Cardiac muscle cell (in vitro differentiated cells and primary cell): ENCODE data around the gene POM121. TPM values are rescaled to one million over a fixed set of nuclear protein-coding genes. Genes with fewer than 3 reads are reported as not detected.
"Not testable (repeated sequence)": the region's sequence is repeated elsewhere in the genome, so short reads cannot be mapped to it uniquely, and the experiment has no call there.

Experiments used
- DNase-seq, 2 donors: peaks; one replicate each; pipeline versions ENCODE4 v3.0.0 to v3.0.0-alpha.2; 2010 to 2017; ENCODE audit warnings: low read depth in 1 of 2, low spot score in 1 of 2
- H3K27ac ChIP-seq: fragments of 200-600 bp; sonication (generic); 2 replicates; pipeline ENCODE4 v1.5.1; 2016
- H3K27me3 ChIP-seq: fragments of 200-600 bp; sonication (generic); 2 replicates; pipeline ENCODE4 v1.6.0; 2016; ENCODE audit warnings: control low read depth
- H3K36me3 ChIP-seq: fragments of 200-600 bp; sonication (generic); 2 replicates; pipeline ENCODE4 v1.5.1; 2016; ENCODE audit warnings: control low read depth
- H3K4me1 ChIP-seq: fragments of 200-600 bp; sonication (generic); 2 replicates; pipeline ENCODE4 v1.8.1; 2017; ENCODE audit warnings: low read depth, mild to moderate bottlenecking, mixed run types
- H3K4me3 ChIP-seq: fragments of 200-600 bp; sonication (generic); 2 replicates; pipeline ENCODE4 v1.5.1; 2016; ENCODE audit warnings: mild to moderate bottlenecking
- H3K9me3 ChIP-seq: fragments of 200-600 bp; sonication (generic); 2 replicates; pipeline ENCODE4 v1.5.1; 2017; ENCODE audit warnings: low read depth, mild to moderate bottlenecking, control low read depth
- CTCF ChIP-seq: IDR thresholded peaks from 2 replicates; pipeline ENCODE4 v1.5.1; 2012; ENCODE audit warnings: low read depth, mild to moderate bottlenecking, low read length
- polyA plus RNA-seq: library from polyadenylated mRNA; unstranded; fragments of >200 nt; fragmentation: Nextera tagmentation; extraction: Ambion mirVana; gene quantifications from 2 replicates; pipeline ENCODE4 v1.2.1, GENCODE V29; 2016
- total RNA-seq: library from RNA; depleted of rRNA; stranded (reverse); fragments of >200 nt; gene quantifications from 2 replicates; pipeline ENCODE4 v1.2.3, GENCODE V29; 2016

Gene POM121
- total and polyA plus RNA-seq, 2 experiments from 2014 or later: 16.1 to 16.6 TPM

- not testable (repeated sequence) for H3K36me3 ChIP-seq, H3K4me3 ChIP-seq, H3K27ac ChIP-seq, H3K9me3 ChIP-seq, DNase-seq, H3K4me1 ChIP-seq, H3K27me3 ChIP-seq
- TF ChIP-seq CTCF: peak; percentile 21
Measured at GRCh38 chr7:72946130-72946745, 21.3 kb downstream of the POM121 start.

DNA sequence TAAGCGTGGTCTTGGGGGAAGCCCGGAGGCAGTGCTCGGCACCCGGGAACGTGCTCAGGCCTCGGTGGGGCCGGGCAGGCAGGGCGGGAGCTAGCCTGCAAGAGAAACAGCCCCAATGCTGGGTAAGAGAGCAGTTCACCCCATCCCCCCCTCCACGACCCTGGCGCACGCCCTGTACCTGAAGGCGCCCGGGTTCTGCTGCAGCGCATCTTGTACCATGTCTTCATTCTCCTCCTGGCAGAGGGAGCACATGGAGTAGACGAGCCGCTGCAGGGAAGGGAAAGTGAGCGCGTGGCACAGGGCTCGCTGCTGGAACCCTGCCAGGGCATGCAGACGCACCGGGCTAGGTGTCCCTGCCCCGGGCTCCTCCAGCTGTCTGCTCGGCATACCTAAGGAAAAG, 23.8 kb downstream of the POM121 start:
- DNase-seq, H3K27me3 ChIP-seq, H3K4me3 ChIP-seq, H3K27ac ChIP-seq, H3K36me3 ChIP-seq, H3K4me1 ChIP-seq, H3K9me3 ChIP-seq: not testable (repeated sequence)

- H3K27me3 ChIP-seq, H3K36me3 ChIP-seq, H3K27ac ChIP-seq, H3K9me3 ChIP-seq, H3K4me3 ChIP-seq, H3K4me1 ChIP-seq, DNase-seq: not testable (repeated sequence)
Measured at GRCh38 chr7:72949276-72949675, 24.4 kb downstream of the POM121 start.

GRCh38 chr7:72949686-72950085, 24.8 kb downstream of the POM121 start:
- H3K36me3 ChIP-seq, H3K4me3 ChIP-seq, H3K27me3 ChIP-seq: not testable (repeated sequence)

DNA sequence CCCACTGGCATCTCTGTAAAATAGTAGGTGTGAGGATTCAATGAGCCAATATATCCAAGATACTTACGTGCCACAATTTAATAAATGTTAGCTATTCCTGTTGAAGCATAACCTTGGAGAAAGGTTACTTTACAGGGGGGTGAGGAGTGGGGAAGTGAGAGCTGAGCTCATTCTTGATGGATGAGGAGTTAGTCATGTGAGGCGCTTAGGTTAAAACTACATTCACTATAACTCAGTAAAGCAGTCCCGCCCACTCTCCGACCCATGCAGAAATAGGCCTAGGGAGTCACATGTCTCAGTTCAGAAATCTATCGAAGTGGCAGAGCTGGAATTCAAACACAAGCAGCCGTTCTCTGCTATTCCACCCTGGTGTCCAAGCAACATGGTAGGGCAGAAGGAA, 25.5 kb downstream of the POM121 start:
- DNase-seq: not testable (repeated sequence)

More at GRCh38 chr7:72949686-72950085, 24.8 kb downstream of the POM121 start:
- not testable (repeated sequence) for H3K9me3 ChIP-seq, H3K4me1 ChIP-seq, H3K27ac ChIP-seq, DNase-seq

GRCh38 chr7:72953901-72954562, 29.1 kb downstream of the POM121 start:
- H3K27me3 ChIP-seq, H3K9me3 ChIP-seq, H3K4me1 ChIP-seq, H3K36me3 ChIP-seq, H3K27ac ChIP-seq, DNase-seq: not testable (repeated sequence)
- peak overlapping the region; percentile 33 for H3K4me3 ChIP-seq

More for the DNA sequence above, 25.5 kb downstream of the POM121 start:
- not testable (repeated sequence) for H3K27ac ChIP-seq, H3K4me3 ChIP-seq, H3K36me3 ChIP-seq, H3K27me3 ChIP-seq, H3K9me3 ChIP-seq, H3K4me1 ChIP-seq

DNA sequence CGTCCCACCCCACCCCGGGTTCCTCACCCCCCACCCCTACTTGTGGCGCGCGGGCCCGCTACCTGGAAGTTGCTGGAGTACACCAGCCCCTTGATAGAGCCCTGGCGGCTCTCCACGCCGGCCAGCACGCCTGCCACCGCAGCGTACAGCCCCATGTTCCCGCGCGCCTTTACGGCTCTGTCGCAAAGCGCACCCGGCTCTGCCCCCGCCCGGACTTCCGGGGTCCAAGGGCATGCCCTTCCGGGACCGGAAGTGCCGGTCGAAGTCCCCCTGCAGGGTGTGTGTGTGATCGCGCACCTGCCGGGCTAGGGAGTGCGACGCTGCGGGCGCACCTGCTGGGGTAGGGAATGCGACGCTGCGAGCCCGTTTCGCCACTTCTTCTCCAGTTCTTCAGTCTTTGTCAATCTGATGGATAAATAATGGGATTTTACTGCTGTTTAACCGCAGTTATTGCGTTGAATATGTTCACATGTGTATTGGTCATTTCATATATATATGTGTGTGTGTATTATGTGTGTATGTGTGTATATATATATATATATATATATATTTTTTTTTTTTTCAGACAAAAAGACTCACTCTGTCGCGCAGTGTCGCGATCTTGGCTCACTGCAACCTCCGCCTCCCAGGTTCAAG, 29.8 kb downstream of the POM121 start:
- not testable (repeated sequence) for H3K36me3 ChIP-seq, H3K27ac ChIP-seq, H3K4me1 ChIP-seq, H3K9me3 ChIP-seq, DNase-seq, H3K27me3 ChIP-seq
- H3K4me3 ChIP-seq: peak overlapping the region; percentile 33

GRCh38 chr7:72960029-72960428, 35.1 kb downstream of the POM121 start:
- not testable (repeated sequence) for H3K36me3 ChIP-seq, H3K9me3 ChIP-seq, H3K27ac ChIP-seq, H3K27me3 ChIP-seq, H3K4me3 ChIP-seq, DNase-seq, H3K4me1 ChIP-seq

- not testable (repeated sequence) for H3K27ac ChIP-seq, H3K27me3 ChIP-seq, H3K4me3 ChIP-seq, DNase-seq, H3K9me3 ChIP-seq, H3K4me1 ChIP-seq, H3K36me3 ChIP-seq
Measured at GRCh38 chr7:72960626-72961345, 35.9 kb downstream of the POM121 start.

- H3K4me1 ChIP-seq, H3K27me3 ChIP-seq, H3K27ac ChIP-seq, DNase-seq, H3K9me3 ChIP-seq, H3K4me3 ChIP-seq, H3K36me3 ChIP-seq: not testable (repeated sequence)
Measured at GRCh38 chr7:72961346-72961650, 36.4 kb downstream of the POM121 start.

DNA sequence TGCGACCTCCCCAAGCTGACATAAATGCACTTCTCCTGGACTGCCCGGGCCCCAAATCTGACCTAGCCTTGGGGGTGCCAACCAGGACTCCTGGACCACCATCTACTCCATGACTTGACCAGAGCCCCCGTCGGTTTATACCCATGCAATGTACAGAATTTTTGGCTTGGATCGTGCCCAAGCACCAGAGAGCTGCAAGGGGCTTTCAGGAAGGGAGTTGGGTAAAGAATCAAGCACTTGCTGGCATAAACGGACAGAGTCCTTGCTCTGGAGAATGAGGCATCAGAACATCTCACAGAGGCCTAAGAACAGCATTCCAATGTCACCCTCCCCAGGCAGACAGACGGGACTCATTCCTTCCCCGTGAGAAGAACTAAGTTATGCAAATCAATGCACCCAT, 38.2 kb downstream of the POM121 start:
- H3K4me1 ChIP-seq, H3K9me3 ChIP-seq, H3K4me3 ChIP-seq, H3K27me3 ChIP-seq, H3K36me3 ChIP-seq, H3K27ac ChIP-seq, DNase-seq: not testable (repeated sequence)

DNA sequence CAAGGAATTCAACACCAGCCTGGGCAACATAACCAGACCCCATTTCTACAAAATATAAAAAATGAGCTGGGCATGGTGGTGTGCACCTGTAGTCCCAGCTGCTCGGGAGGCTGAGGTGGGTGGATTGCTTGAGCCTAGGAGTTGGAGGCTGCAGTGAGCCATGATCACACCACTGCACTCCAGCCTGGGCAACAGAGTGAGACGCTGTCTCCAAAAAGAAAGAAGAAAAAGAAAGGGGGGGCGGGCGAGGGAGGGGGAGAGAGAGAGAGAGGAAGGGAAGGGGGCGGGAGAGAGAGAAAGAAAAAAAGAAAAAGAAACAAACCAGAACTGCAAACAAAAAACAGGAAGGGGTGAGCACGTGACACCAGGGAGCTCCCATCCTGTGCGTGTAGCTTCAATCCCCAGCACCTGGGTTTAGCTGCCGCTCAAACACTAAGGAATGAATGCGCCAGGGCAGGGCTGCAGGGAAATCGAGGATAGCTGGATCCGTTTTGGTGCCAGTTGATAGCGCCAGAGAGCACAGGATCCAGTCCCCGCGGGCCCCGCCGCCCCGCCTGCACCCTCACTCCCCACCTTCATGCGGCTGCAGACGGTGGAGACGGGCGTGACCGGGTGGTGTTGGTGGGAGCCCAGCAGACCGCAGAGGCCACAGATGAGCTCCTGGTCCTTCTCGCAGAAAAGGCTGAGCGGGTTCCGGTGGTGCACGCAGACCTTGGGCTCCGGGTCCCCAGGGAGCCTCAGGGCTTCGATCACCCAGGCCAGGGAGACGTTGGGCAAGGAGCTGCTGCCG, 40.5 kb downstream of the POM121 start:
- not testable (repeated sequence) for H3K4me3 ChIP-seq, H3K4me1 ChIP-seq, H3K27me3 ChIP-seq, H3K9me3 ChIP-seq, DNase-seq, H3K36me3 ChIP-seq, H3K27ac ChIP-seq
